HuH-7.5 (cell line): Measurements from ENCODE around the gene NAGK.
"Not testable (repeated sequence)": the region's sequence is repeated elsewhere in the genome, so short reads cannot be mapped to it uniquely, and the experiment has no call there.

Experiments
- DNase-seq: peaks from one replicate; pipeline ENCODE4 v3.0.0; 2011; ENCODE audit warnings: low spot score

The NAGK gene

GRCh38 chr2:71069376-71069775, 928 bp downstream of the NAGK start:
- DNase-seq = no peak

- DNase-seq = no peak
Measured at GRCh38 chr2:71070294-71071093, 2.0 kb downstream of the NAGK start.

GRCh38 chr2:71071681-71072398, 3.4 kb downstream of the NAGK start:
- DNase-seq = no peak

DNA sequence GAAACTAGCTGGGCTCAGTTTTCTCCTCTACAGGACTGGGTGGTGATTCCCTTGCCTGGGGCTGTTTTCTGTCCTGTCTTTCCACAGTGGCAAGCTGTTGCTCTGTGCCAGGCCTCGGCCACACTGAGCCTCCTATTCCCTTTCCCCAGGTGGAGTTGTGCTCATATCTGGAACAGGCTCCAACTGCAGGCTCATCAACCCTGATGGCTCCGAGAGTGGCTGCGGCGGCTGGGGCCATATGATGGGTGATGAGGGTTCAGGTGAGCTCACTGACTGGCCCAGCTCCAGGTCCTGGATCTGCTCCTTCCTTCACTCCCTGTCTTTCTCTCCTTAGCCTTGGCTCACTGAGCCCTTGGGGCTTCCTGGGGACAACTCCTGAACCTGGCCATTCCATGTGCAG, 4.0 kb downstream of the NAGK start:
- no peak for DNase-seq

- no peak for DNase-seq
Measured at GRCh38 chr2:71073475-71073874, 5.0 kb downstream of the NAGK start.

GRCh38 chr2:71074893-71075395, 6.5 kb downstream of the NAGK start:
- no peak for DNase-seq

DNA sequence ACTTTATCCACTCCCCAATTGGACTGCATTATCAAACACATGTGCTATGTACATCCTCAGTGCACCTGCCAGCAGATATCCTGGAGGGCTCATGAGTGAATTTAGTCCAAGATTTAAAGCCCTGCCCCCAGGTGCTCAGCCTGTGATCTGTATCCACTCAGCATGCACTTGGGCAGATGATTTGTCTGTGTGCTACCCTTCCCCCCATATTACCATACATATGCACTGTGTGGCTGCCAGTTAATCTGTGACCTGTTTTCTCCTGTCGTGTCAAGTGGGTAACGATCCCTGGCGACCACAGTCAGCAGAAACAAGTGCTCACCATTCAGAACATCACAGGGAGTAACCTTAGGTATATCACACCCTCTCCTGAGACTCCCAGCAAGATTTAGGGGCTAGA, 10.2 kb downstream of the NAGK start:
- DNase-seq = no peak

- DNase-seq = no peak
Measured at GRCh38 chr2:71082402-71083252, 14.2 kb downstream of the NAGK start.

DNA sequence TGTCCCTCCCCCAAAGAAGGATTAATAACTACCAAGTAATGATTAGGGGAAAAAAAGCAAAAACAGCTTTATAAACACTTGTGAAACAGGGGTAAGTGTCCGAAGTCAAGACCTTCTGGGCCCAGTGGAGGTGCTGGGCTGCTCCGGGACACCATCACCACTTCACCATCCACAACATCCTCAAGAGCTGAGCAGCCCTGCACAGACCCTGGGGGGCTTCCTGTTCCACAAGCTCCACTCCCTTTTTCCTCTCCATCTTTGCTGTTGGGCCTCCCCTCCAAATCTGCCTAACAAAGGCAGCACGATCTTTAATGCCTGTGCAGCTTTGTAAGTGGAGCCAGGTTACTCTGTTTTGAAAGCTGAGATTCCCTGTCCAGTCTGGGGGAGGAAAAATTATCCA, 14.8 kb downstream of the NAGK start:
- not testable (repeated sequence) for DNase-seq

GRCh38 chr2:71083752-71084312, 15.4 kb downstream of the NAGK start:
- not testable (repeated sequence) for DNase-seq

DNA sequence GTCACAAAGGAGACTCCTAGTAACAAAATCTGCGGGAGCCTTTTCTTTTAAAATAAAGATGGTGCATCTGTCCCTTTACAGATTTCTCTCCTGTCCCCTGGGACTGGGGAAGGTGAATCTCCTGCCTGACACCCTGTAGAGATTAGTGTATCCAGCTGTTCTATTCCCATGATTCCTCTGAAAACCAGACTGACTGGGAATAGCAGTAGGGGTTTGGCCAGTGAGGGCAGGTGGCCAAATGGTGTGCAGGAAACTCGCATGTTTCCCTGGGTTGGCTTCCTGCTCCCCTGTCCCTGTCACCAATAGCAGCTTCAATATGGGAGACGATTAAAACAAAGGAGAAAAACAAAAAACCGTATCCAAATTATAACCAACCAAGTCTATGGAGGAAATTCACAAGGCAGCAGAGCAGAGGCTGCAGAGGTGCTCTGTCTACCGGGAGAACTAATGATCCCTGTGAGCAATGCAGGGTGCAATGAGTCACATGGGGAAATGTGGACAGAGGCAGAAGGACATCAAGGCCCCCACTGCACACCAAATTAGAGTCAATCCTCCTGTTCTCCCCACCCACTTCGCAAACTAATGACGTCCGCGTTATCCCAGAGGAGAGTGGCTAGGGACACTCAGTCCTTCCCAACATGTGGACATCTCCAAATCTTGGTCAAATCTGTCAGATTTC, 17.0 kb downstream of the NAGK start:
- not testable (repeated sequence) for DNase-seq

DNA sequence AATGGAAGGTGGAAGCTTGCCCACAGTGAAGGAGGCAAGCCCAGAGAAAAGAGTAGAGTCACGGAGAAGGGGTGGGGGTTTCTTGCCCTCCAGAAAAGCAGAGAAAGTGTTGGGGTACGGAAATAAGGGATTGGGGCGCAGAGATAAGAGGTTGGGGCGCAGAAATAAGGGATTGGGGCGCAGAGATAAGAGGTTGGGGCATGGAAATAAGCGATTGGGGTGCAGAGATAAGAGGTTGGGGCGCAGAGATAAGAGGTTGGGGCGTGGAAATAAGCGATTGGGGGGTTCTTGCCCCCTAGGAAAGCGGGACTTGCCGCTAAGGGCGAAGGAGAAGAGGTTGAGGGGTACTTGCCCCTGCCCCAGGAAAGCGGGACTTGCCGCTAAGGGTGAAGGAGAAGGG, 21.0 kb downstream of the NAGK start:
- DNase-seq = not testable (repeated sequence)

DNA sequence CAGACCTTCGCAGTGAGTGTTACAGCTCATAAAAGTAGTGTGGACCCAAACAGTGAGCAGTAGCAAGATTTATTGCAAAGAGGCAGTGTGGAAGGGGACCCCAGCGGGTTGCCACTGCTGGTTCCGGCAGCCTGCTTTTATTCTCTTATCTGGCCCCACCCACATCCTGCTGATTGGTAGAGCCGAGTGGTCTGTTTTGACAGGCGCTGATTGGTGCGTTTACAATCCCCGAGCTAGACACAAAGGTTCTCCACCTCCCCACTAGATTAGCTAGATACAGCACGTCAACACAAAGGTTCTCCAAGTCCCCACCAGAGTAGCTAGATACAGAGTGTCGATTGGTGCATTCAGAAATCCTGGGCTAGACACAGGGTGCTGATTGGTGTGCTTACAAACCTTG, 23.4 kb downstream of the NAGK start:
- DNase-seq = not testable (repeated sequence)

- not testable (repeated sequence) for DNase-seq
Measured at GRCh38 chr2:71092491-71093260, 24.2 kb downstream of the NAGK start.

- peak; percentile 81 for DNase-seq
Measured at GRCh38 chr2:71100195-71100964, 31.9 kb downstream of the NAGK start.

GRCh38 chr2:71101656-71102055, 33.2 kb downstream of the NAGK start:
- DNase-seq = no peak

DNA sequence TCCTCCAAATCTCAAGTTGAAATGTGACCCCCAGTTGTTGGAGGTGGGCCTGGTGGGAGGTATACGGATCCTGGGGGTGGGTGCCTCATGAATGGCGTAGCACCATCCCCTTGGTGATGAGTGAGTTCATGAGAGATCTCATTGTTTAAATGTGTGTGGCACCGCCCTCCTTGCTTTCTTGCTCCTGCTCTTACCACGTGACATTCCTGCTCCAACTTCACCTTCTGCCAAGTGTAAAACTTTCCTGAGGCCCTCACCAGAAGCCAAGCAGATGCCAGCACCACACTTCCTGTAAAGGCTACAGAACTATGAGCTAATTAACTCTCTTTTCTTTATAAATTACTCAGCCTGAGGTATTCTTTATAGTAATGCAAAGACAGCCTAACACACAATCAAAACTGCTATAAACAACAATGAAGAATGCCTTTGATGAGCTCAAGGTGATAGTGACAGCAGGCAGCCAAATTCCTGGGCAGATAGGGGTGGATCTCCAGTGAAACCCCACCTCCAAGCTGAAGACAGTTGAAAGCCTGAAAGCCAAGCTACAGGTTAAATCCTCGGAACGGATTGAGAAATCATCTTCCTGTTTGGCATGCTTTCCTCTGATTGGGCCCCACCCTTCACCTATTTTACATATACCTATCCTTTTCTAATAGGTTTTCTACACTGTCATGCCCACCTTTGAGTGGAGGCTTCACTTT, 34.7 kb downstream of the NAGK start:
- DNase-seq = no peak

GRCh38 chr2:71103809-71104208, 35.4 kb downstream of the NAGK start:
- no peak for DNase-seq

GRCh38 chr2:71106463-71106862, 38.0 kb downstream of the NAGK start:
- not testable (repeated sequence) for DNase-seq
